Stomach smooth muscle (tissue), 2 donors: ENCODE data around the gene RPS3A.

Experiments used
- H3K27ac ChIP-seq: one replicate; pipeline ENCODE4 v1.7.0; 2013; ENCODE audit warnings: mild to moderate bottlenecking, low read length, inconsistent platforms
- H3K27me3 ChIP-seq, 2 donors: one replicate each; pipeline ENCODE4 v1.7.0; 2013; ENCODE audit warnings: low read length in 2 of 2; ENCODE audit not compliant: insufficient read depth in 2 of 2, control insufficient read depth in 1 of 2
- H3K36me3 ChIP-seq, 2 donors: one replicate each; pipeline ENCODE4 v1.7.0; 2013; ENCODE audit warnings: low read length in 2 of 2; ENCODE audit not compliant: control insufficient read depth in 2 of 2, insufficient read depth in 2 of 2
- H3K4me1 ChIP-seq: one replicate; pipeline ENCODE4 v1.7.0; 2013; ENCODE audit warnings: low read length; ENCODE audit not compliant: control insufficient read depth, insufficient read depth
- H3K4me3 ChIP-seq, 2 donors: one replicate each; pipeline ENCODE4 v1.7.0; 2013; ENCODE audit warnings: low read length in 2 of 2
- H3K9ac ChIP-seq, 2 donors: one replicate each; pipeline ENCODE4 v1.7.0; 2013; ENCODE audit warnings: low read length in 2 of 2, mild to moderate bottlenecking in 1 of 2
- H3K9me3 ChIP-seq, 2 donors: one replicate each; pipeline ENCODE4 v1.7.0; 2013; ENCODE audit warnings: low read length in 2 of 2; ENCODE audit not compliant: control insufficient read depth in 2 of 2
- donor health status: healthy.
- donor health status: Pancreatic carcinoma.

RPS3A gene

GRCh38 chr4:151147000-151147399 is 47.6 kb downstream of the RPS3A start:
- Histone ChIP-seq H3K9me3 (no peaks in the 10 kb centered on the region), H3K36me3 (peaks cover 37 to 44% of the 10 kb centered on the region in 2 donors), H3K9ac (no peak overlapping the region), H3K27ac (no peak overlapping the region), H3K27me3 (no peaks in the 10 kb centered on the region), H3K4me3 (no peak overlapping the region), H3K4me1 (no peaks in the 10 kb centered on the region)

- peaks cover 32 to 38% of the 10 kb centered on the region in 2 donors for H3K36me3 ChIP-seq
- H3K4me3 ChIP-seq: no peak overlapping the region
- no peak overlapping the region for H3K9ac ChIP-seq
- no peak overlapping the region for H3K27ac ChIP-seq
- no peaks in the 10 kb centered on the region for H3K9me3 ChIP-seq
- no peaks in the 10 kb centered on the region for H3K27me3 ChIP-seq
- H3K4me1 ChIP-seq: no peaks in the 10 kb centered on the region
Measured at GRCh38 chr4:151148261-151148660, 48.8 kb downstream of the RPS3A start.

- Histone ChIP-seq H3K4me1 (no peaks in the 10 kb centered on the region), H3K9me3 (no peaks in the 10 kb centered on the region), H3K36me3 (peaks cover 15 to 24% of the 10 kb centered on the region in 2 donors), H3K27ac (no peak overlapping the region), H3K9ac (no peak overlapping the region), H3K4me3 (no peak overlapping the region), H3K27me3 (no peaks in the 10 kb centered on the region)
Measured at GRCh38 chr4:151150821-151151580, 51.6 kb downstream of the RPS3A start.

- Histone ChIP-seq H3K36me3 (peaks cover 11 to 17% of the 10 kb centered on the region in 2 donors), H3K9ac (no peak overlapping the region), H3K9me3 (no peaks in the 10 kb centered on the region), H3K4me1 (no peaks in the 10 kb centered on the region), H3K27me3 (no peaks in the 10 kb centered on the region), H3K4me3 (no peak overlapping the region), H3K27ac (no peak overlapping the region)
Measured at GRCh38 chr4:151152028-151152427, 52.6 kb downstream of the RPS3A start.

GRCh38 chr4:151153585-151153984 is 54.2 kb downstream of the RPS3A start:
- H3K4me3 ChIP-seq: no peak overlapping the region
- H3K27me3 ChIP-seq: no peaks in the 10 kb centered on the region
- no peak overlapping the region for H3K9ac ChIP-seq
- H3K27ac ChIP-seq: no peak overlapping the region
- H3K36me3 ChIP-seq: peaks cover 4 to 5% of the 10 kb centered on the region in 2 donors
- H3K9me3 ChIP-seq: no peaks in the 10 kb centered on the region
- H3K4me1 ChIP-seq: no peaks in the 10 kb centered on the region
